GM21526 (cell line): ENCODE measurements around the gene TRIM44.
"Not testable (repeated sequence)": the region's sequence is repeated elsewhere in the genome, so short reads cannot be mapped to it uniquely, and the experiment has no call there.

Experiments
- ATAC-seq: cut with Tn5 transposase; IDR thresholded peaks from one replicate; pipeline ENCODE4 v1.9.1; 2021; ENCODE audit warnings: moderate library complexity; ENCODE audit not compliant: unreplicated experiment, low FRiP score

TRIM44 gene

GRCh38 chr11:35632301-35632700 lies 30.3 kb upstream of the TRIM44 start:
- no peak for ATAC-seq

DNA sequence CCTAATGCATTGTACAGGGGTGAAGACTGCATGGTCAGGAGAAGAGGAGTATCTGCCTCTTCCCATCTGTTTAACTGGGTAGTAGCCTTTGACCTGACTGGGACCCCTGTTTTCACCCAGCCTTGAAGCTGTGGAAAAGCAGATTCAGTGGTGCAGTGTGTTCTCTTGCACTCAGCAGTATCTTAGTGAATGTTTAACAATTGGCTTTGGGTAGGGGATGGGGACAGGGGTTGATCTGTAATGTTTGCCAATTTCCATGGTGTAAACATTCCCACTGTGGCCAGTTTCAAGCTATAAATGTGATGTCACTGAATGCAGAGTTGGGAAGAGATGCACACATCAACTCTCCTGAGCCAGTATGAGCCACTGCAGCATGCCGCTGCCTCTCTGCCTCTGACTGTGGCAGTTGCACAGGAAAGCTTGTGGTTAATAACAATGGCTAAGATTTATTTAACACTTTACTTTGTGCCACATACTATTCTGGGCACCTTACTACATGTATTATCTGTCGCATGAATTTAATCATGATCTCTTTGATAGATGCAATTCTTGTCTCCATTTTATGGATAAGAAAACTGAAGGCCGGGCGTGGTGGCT lies 28.6 kb upstream of the TRIM44 start:
- ATAC-seq: no peak

DNA sequence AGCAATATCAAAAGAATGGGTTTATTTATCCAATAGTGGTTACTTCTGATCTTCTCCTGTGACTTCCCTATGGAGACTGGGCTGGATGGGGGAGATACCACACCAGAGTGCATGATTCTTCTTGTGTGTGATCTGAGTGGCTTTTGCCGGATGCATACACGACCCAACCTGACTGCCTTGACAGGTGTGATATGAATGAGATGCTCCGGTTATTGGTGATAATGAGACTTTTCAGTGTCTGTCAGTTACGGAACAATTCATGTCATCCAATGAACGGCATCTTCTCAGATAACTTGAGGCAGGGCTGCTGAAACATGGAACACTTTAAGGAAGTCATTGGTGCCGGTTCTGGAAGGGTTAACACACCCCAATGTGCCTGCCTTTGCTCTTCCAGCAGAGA lies 26.6 kb upstream of the TRIM44 start:
- ATAC-seq: no peak

GRCh38 chr11:35639591-35640179 lies 22.9 kb upstream of the TRIM44 start:
- ATAC-seq: no peak

DNA sequence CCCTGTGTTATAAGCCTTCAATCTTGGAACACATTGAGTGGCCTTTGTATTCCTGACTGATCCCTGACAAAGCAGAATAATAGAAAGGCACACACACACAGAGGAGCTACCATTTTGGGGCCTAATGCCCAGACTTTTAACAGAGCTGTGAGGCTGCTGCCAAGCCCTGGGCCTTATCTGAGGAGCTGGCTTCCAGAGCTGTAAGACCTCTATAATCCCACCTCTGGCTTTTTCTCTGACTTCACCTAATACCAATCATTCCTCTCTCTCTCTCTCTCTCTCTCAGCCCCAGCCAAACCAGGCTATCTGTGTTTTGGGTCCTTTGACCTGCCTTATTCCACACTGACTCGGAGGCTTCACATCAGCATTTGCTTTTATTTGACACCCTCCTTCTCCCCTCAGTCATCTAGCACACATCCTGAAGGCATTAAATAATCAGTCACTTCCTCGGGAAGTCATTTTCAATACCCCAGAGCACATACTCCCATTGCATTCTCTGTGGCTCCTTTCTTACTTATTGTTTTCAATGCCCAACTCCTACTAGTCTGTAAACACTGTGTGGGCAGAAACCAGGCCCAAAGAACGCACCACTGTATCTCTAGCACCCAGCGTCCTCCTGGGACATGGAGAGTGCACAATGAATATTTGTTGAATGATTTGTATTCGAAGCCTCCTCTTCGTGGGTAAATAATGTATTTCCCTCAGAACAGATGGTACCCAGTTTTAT lies 21.2 kb upstream of the TRIM44 start:
- ATAC-seq: no peak

GRCh38 chr11:35641964-35642363 lies 20.6 kb upstream of the TRIM44 start:
- no peak for ATAC-seq

DNA sequence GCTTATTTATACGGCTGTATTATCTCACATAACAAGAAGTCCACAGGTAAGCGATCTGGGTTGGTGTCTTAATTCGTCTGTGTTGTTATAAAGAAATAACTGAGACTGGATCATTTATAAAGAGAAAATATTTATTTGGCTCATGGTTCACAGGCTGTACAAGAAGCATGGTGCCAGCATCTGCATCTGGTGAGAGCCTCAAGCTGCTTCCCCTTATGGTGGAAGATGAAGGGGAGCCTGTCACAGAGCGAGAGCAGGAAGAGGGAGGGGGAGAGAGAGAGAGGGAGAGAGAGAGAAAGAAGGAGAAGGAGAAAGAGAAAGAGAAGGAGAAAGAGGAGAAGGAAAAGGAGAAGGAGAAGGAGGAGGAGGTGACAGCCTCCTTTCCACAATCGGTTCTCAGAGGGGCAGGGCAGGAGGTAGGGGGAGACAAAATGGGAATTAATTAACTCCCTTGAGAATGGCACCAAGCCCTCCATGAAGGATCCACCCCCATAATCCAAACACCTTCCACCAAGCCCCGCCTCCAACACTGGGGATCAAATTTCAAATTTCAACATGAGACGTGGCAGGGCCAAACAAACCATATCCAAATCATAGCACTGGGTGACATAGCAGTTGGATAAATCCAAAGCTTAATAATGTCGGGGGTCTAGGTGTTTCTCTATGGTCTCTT lies 15.0 kb upstream of the TRIM44 start:
- ATAC-seq: no peak

DNA sequence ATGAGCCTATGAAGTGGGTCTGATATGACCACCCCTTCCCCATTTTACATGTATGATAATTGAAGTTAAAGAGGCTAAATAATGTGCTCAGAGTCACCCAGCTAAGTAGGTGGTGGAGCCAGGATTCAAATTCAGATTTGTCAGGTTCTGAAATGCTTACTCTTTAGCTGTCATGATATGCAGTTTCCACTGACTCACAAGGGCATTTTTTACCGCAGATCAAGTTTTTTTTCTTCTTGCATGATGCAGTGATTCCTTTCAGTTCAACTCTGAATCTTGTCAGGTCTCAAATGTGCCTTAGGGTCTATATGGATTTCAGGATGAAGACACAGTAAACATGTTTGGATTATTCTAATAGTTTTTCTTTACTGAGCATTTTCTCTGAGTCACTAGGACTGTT lies 12.6 kb upstream of the TRIM44 start:
- no peak for ATAC-seq

GRCh38 chr11:35650467-35650866 lies 12.1 kb upstream of the TRIM44 start:
- ATAC-seq: no peak

GRCh38 chr11:35651263-35651662 lies 11.3 kb upstream of the TRIM44 start:
- ATAC-seq: no peak

GRCh38 chr11:35652786-35653185 lies 9.8 kb upstream of the TRIM44 start:
- ATAC-seq: not testable (repeated sequence)

GRCh38 chr11:35654711-35655110 lies 7.9 kb upstream of the TRIM44 start:
- no peak for ATAC-seq

DNA sequence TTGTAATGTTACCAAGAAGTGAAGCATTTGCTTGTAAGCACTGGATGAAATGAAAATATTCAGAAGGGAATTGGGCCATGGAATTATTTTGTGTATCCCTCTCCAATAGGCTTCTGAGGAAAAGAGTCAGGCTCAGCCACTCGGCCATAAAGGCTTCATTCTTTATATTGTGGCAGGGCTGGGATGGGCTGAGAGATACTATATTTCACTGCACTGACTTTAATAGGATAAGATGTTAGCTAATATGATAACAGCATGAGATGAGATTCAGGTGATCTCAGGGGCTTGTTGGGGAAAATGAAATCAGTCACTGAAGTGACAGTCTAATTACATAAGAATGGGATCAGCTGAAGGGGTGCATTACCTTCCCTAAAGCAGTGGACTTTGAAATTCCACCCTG lies 7.3 kb upstream of the TRIM44 start:
- no peak for ATAC-seq

GRCh38 chr11:35655856-35656255 lies 6.7 kb upstream of the TRIM44 start:
- ATAC-seq: no peak

GRCh38 chr11:35658020-35658948 lies 4.3 kb upstream of the TRIM44 start:
- no peak for ATAC-seq

GRCh38 chr11:35661534-35661933 lies 1.0 kb upstream of the TRIM44 start:
- ATAC-seq: no peak

DNA sequence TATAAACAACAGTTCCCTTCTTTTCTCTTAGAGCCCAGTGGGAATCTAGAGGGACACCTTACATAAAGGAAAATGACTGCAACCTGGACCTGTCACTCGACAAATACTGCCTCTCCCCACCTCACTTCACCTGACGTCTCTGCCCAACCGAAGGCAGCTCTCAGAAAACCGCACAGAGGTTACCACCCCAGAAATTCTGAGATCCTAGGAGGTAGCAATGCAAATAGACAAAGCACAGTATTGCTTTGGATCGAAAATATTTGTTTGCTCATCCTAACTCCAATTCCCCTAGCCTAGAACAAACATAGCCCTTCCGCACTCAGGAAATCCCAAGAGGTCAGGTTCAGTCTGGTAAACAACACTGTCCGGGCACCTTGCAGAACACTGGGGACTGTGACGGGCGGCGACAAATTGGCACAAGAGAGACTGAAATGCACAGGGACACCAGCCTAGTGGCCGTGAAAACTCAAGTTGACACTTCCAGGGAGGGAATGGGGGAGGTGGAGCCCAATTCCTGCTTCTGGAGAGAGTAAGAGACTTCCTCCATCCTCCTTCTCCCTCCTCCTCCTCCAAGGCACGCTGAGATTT lies 420 bp upstream of the TRIM44 start:
- ATAC-seq: peak; percentile 40

DNA sequence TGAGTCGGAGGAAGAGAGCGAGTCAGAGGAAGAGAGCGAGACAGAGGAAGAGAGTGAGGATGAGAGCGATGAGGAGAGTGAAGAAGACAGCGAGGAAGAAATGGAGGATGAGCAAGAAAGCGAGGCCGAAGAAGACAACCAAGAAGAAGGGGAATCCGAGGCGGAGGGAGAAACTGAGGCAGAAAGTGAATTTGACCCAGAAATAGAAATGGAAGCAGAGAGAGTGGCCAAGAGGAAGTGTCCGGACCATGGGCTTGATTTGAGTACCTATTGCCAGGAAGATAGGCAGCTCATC lies 780 bp downstream of the TRIM44 start:
- ATAC-seq: no peak

DNA sequence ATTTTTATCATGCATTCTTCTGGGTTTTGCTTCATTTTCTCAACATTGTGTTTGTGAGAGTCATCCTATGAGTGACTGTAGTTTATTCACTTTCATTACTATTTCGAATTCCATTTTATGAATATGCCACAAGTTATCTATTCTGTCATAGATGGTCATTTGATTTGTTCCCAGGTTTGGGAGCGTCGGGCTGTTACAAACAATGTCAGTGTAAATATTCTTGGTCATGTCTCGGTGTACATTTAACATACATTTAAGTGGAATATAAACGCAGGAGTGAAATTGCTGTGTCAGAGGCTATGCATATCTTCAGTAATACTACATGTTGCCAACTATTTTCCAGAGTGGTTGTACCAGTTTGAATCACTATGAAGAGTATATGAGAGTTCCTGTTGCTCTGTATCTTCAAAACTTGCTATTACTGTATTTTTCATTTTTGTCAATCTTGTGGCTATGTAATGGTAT lies 2.4 kb downstream of the TRIM44 start:
- ATAC-seq: no peak

DNA sequence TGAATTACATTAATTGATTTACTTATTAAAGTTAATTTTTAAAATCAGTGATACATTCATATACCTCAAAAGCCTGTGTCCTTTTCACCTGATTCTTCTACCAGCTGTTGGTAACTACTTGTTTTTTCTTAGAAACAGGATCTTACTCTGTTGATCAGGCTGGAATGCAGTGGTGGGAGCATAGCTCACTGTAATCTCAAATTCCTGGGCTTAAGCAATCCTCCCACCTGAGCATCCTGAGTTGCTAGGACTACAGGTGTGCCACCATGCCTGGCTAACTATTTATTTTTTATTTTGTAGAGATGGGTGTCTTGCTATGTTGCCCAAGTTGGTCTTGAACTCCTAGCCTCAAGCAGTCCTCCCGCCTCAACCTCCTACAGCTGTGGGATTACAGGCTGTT lies 4.7 kb downstream of the TRIM44 start:
- no peak for ATAC-seq
